NCI-H345 treated with DMSO at 0.1 percent for 48 hours (cell line): Measurements from ENCODE around the gene AMOTL2.
A peak's percentile ranks its signal among the peaks of the same experiment; 100 is the strongest.

ENCODE experiments used
- DNase-seq: peaks from one replicate; lab custom pipeline; 2025; ENCODE audit not compliant: unreplicated experiment; lab: John Stamatoyannopoulos, UW

Gene AMOTL2

GRCh38 chr3:134380249-134380648 lies 6.0 kb upstream of the AMOTL2 start:
- no peak for DNase-seq

DNA sequence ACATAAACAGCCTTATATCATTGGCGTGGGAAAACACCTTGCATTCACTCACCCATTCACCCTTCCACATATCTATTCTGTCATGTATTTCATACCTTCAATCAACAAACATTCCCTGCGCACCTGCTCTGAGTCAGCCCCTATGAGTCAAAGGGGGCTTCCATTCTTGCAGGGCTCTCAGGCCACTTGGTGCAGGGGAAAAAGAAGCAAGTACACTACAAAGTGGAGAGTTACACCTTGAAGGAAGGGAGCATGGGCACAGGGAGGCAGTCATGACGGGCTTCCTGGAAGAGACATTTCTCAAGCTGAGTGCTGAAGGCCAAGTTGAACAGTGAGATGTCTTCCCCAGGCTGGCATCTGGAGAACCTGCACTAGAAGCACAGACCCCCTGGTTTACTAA lies 4.6 kb upstream of the AMOTL2 start:
- DNase-seq: no peak

DNA sequence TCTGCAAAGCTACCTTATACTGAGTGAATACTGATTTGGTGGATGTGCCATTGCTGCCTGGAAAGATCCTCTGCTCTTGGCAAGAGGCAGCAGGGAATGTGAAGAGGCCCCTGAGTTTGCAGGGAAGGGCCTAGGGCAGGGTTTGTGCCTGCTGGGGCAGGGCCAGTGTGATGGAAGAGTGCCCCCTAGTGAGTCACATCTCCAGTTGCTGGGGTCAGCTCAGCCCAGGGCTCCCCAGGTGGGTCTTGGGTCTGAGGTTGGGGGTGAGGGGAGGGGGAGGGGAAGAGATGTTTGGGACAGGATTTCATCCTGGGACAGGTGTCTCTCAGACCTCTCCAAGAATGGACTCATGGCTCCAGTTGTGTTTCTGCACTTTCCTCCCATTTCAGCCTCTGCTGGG lies 4.1 kb upstream of the AMOTL2 start:
- no peak for DNase-seq

DNA sequence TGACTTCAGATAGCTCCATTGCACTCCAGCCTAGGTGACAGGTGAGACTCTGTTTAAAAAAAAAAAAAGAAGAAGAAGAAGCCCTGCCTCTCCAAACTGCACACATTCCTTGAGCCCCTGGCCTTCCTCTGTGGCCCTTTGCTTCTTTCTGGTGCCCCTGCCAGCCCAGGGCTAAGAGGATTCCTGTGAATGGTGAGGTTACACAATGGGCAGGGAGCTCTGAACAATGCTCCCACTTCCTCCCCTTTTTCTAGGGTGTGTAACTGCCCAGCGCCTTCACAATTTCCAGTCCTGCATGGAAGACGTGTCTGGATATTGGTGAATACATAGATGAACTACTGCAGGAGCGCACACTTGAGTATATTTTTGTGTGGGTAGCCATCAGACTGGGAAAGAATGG lies 3.6 kb upstream of the AMOTL2 start:
- DNase-seq: no peak

DNA sequence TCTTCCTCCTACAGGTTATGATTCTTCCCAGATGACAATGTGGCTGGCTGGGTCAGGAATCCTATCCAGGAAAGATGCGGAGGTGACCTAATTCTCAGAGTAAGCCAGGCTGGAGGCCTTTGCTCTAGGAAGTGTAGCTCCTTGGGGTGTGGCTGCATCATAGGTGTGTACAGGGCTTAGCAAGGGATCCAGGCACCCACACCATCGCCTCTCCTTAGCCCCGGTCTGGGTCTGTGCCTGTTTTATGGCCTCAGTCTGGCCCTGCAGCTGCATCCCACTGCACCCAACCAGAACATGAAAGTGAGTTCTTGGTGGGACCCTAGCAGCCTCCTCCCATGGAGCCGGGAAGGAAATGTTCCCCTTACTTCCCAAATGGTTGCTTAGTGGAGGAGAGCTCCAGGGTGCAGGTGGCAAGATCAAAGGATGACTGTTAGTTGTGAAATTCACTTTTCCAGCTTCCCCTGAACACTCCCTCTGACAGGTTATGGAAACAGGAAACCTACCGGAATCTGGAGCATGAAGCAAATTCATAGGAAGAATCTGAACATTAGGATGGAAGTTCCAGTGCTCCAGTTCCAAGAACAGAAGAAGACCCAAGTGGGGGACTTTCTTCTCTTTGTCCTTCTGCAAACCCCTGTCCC lies 2.7 kb upstream of the AMOTL2 start:
- DNase-seq: no peak

GRCh38 chr3:134376385-134376765 lies 2.1 kb upstream of the AMOTL2 start:
- DNase-seq: no peak

GRCh38 chr3:134375582-134376384 lies 1.5 kb upstream of the AMOTL2 start:
- no peak for DNase-seq

GRCh38 chr3:134374791-134375581 lies 739 bp upstream of the AMOTL2 start:
- DNase-seq: peak; percentile 25

GRCh38 chr3:134373271-134374104 lies 759 bp downstream of the AMOTL2 start:
- DNase-seq: no peak

DNA sequence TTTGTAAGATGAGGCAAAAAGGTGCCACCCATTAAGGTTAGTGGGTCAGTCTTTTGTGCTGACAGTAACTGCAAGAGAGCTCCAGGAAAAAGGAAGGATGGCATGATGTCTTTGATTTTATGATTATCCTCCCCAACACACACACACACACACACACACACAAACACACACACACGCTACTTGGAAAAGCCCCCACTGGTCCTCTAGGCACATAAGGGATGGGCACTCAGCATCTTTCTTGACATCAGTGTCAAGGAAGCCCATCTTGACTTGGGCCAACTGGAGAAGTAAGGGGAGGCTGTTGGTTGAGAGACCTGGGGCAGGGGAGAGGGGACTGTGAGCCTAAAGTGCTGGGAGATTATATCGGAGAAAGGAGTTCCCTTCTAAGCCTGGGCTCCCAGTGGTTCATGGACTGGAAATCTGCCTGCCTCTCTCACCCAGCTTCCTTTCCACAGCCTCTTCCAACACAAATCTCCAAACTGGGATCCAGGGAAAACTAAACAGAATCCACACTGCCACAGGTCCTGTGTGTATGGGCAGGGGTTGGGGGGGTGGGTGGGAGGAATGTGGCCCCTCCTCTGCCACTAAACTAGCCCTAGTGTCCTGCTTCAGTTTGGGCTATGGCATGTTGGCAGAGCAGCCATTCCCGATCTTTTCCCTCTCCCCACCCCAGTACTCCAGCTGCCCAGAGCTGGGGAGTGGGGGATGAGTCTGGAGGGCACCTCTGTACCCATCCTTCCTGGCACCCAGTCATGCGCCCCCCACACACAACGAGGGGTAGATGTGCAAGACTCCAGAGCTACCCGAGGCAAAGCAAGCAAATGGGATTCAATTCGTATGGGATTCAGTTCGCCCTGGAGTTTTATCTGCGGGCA lies 1.6 kb downstream of the AMOTL2 start:
- DNase-seq: no peak

DNA sequence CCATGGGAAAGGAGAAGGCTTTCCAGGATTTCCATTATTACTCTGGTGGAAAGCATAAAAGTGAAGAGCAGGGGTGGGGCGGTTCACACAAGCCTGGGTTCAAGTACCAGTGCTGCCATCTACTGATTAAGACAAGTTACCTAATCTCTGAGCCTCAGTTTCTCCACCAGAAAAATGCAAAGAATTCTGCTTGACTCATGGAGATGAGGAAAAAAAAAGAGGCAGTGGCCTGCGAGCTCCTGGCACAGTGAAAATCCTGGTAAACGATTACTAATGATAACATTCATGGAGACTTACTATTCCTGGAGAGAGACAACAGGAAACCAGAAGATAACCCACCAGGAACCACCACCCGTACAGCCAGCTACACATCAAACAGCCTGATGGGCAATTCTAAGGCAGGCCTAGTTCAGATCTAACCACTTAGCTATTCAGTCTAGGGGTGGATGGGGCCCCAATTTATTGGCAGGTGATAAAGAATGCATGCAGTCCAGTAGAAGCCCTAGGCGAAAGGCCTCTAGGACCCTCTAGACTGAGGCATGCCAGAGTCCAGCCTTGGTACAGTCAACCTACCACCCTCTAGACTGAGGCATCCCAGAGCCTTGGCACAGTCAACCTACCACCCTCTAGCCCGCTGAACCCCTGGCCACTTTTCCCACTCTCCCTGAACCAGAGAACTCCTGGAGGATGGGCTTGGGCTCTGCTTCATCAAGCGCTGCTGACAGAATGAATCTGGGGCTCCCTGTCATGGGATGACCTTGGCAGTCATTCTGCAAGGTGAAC lies 2.5 kb downstream of the AMOTL2 start:
- DNase-seq: no peak

GRCh38 chr3:134370611-134371531 lies 3.4 kb downstream of the AMOTL2 start:
- no peak for DNase-seq

GRCh38 chr3:134369861-134370596 lies 4.2 kb downstream of the AMOTL2 start:
- no peak for DNase-seq

DNA sequence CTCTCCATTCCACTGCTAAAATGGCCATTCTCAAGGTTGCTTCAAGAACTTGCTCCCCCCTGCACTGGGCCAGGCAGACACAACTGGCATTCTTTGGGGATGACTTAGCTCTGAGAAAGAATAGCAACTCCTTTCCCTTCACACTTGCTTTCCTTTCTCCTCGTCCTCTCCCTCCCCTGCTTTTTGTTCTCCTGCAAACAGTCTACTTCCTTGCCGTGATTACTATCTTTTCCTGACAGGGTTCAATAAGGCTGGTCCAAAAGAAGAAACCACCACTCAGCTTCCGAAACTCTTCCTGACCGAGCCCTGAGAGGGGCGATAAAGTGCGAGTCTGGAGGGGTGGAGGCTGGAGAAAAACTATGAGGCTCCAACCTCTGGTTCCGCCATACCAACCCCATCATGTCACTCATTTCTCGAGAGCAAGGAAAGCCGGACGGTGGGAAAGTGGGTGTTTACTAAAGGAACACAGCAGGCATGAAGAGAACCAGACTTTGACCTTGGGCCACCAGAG lies 5.0 kb downstream of the AMOTL2 start:
- no peak for DNase-seq

GRCh38 chr3:134368751-134369105 lies 5.5 kb downstream of the AMOTL2 start:
- DNase-seq: no peak

DNA sequence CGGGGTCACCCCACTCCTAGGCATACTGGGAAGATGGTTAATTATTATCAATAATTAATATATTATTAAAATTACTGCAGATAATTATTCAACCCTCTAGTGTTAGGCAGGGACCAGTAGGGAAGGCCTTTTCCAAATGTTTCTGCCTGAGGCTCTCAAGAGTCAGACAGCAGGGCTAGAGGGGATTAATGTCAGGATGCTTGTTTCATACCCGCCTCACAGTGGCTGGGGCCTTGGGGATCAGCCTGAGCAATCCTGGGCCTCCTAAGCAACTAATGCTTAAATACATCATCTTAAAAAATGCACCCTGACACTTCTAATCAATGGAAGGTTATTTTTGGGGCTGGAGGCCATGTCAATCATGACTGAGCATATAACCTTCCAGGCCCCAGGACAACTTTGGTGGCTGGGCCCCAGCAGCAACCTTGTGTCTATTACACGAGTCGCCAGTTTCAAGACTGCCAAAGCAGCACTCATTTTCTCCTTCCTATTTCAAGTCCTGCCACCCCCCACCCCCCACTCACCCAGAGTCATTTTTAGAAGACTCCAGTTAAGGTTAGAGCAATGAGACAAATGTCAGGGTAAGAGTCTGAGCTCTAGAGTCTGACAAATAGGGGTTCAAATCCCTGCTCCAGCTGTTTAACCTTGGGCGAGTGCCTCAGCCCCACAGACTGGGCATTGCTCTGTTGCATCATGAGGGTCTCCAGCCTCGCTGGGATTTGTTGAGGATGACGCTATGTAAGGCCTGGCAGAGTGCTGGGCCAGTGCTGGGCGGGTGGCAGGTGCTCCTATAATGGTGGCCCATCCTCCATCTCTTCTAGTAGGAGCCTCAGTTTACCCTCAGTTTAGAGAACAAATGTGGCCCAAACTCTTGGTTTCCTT lies 6.1 kb downstream of the AMOTL2 start:
- DNase-seq: no peak
